ENCODE measurements around the gene NPBWR2. TPM values are rescaled to one million over a fixed set of nuclear protein-coding genes. Genes with fewer than 3 reads are reported as not detected.

Gene NPBWR2
- total RNA-seq, 1 donor from 2014 or later, result not detected

- FAIRE-seq (no peak), DNase-seq (ENCODE audit: low read depth) (no peak)
- H3K36me3 ChIP-seq (ENCODE audit: control insufficient read depth, insufficient read depth, low read length), result no peaks in the 10 kb centered on the region
- no peaks in the 10 kb centered on the region for H3K27me3 ChIP-seq (ENCODE audit: control insufficient read depth, insufficient read depth, low read length)
- H3K4me3 ChIP-seq (ENCODE audit: low read depth, low read length), result no peak overlapping the region
- TF ChIP-seq CTCF (IDR thresholded peaks at IDR 0.05; ENCODE audit: insufficient read depth, low read length, severe bottlenecking), result no peak
Measured at GRCh38 chr20:64144144-64144912, 37.0 kb upstream of the NPBWR2 start.

GRCh38 chr20:64143018-64143801 is 35.8 kb upstream of the NPBWR2 start:
- no peak for FAIRE-seq
- Histone ChIP-seq H3K27me3 (ENCODE audit: control insufficient read depth, insufficient read depth, low read length) (no peaks in the 10 kb centered on the region), H3K36me3 (ENCODE audit: control insufficient read depth, insufficient read depth, low read length) (no peaks in the 10 kb centered on the region), H3K4me3 (ENCODE audit: low read depth, low read length) (no peak overlapping the region)
- DNase-seq (ENCODE audit: low read depth), result no peak
- TF ChIP-seq CTCF (IDR thresholded peaks at IDR 0.05; ENCODE audit: insufficient read depth, low read length, severe bottlenecking), result no peak

GRCh38 chr20:64142590-64142989 is 35.2 kb upstream of the NPBWR2 start:
- no peak for TF ChIP-seq CTCF (IDR thresholded peaks at IDR 0.05; ENCODE audit: insufficient read depth, low read length, severe bottlenecking)

GRCh38 chr20:64140956-64141355 is 33.6 kb upstream of the NPBWR2 start:
- H3K4me3 ChIP-seq (ENCODE audit: low read depth, low read length), result no peak overlapping the region
- no peak for FAIRE-seq
- TF ChIP-seq CTCF (IDR thresholded peaks at IDR 0.05; ENCODE audit: insufficient read depth, low read length, severe bottlenecking), result no peak
- H3K27me3 ChIP-seq (ENCODE audit: control insufficient read depth, insufficient read depth, low read length), result no peaks in the 10 kb centered on the region
- no peak for DNase-seq (ENCODE audit: low read depth)
- no peaks in the 10 kb centered on the region for H3K36me3 ChIP-seq (ENCODE audit: control insufficient read depth, insufficient read depth, low read length)

More at GRCh38 chr20:64142590-64142989, 35.2 kb upstream of the NPBWR2 start:
- Histone ChIP-seq H3K4me3 (ENCODE audit: low read depth, low read length) (no peak overlapping the region), H3K36me3 (ENCODE audit: control insufficient read depth, insufficient read depth, low read length) (no peaks in the 10 kb centered on the region), H3K27me3 (ENCODE audit: control insufficient read depth, insufficient read depth, low read length) (no peaks in the 10 kb centered on the region)
- DNase-seq (ENCODE audit: low read depth) (no peak), FAIRE-seq (no peak)

- H3K27me3 ChIP-seq (ENCODE audit: control insufficient read depth, insufficient read depth, low read length), result no peaks in the 10 kb centered on the region
- FAIRE-seq, result no peak
- no peak for TF ChIP-seq CTCF (IDR thresholded peaks at IDR 0.05; ENCODE audit: insufficient read depth, low read length, severe bottlenecking)
- H3K36me3 ChIP-seq (ENCODE audit: control insufficient read depth, insufficient read depth, low read length), result no peaks in the 10 kb centered on the region
- H3K4me3 ChIP-seq (ENCODE audit: low read depth, low read length), result no peak overlapping the region
- no peak for DNase-seq (ENCODE audit: low read depth)
Measured at GRCh38 chr20:64140061-64140931, 32.9 kb upstream of the NPBWR2 start.

Measured in bronchial epithelial cell (primary cell).